ENCODE measurements around the gene CDIPT. TPM values are rescaled to one million over a fixed set of nuclear protein-coding genes. Genes with fewer than 3 reads are reported as not detected.

Gene CDIPT
- polyA plus RNA-seq, 1 donor from 2014 or later = 95.6 TPM

DNA sequence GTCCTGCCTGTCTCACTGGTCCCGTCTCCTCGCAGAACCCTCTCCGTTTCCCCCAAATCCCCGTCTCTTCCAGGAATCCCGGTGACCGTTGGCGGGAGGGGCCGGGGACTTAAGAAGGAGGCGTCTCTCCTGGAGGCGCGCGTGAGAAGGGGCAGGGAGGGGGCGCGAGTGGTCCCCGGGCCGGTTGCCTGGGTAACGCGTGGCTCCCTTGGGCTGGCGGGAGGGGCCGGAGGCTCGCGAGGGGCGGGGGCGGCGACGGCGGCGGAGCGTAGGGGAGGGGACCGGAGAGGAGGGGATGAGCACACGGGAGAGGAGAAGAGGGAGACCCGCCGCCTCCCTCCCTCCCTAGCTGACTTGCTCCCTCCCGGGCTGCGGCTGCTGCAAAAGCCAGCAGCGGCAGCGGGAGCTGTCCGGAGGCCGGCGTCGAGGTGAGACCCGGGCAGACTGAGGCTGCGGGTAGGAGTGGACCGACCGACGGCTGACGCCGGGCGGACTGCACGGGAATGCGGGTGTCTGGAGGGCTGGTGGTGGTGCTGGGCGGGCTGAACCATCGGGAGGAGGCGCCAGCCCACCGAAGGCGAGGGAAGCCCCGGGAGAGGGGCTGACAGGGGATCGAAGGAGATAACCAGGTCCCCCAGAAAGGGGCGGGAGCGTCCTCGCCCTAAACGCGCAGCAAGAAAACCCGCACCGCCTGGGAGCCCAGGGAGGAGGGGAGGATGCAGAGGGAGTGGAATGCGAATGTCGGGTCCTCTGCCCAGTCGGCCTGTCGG lies 50.9 kb downstream of the CDIPT start, which contains the start of gene PRRT2:
Gene PRRT2, plus strand, starts transcription at position 298 of the 770 bp plus-strand sequence. CDS start 862 bp downstream, outside the sequence.
- H3K36me3 ChIP-seq (ENCODE audit: insufficient read depth, low read length) = no peaks in the 10 kb centered on the region
- H3K27ac ChIP-seq (ENCODE audit: low read length) = peak within 1 kb of the TSS; percentile 98
- peak within 1 kb of the TSS; percentile 99 for H3K9ac ChIP-seq (ENCODE audit: low read length)
- H3K4me3 ChIP-seq (ENCODE audit: low read length) = peak within 1 kb of the TSS; percentile 100
- peaks cover 59% of the 10 kb centered on the region for H3K79me2 ChIP-seq (replicated peaks; ENCODE audit: insufficient read depth, low read length)
- H3K4me2 ChIP-seq (ENCODE audit: low read length) = peak within 1 kb of the TSS; percentile 96
- H4K20me1 ChIP-seq (ENCODE audit: insufficient read depth) = peaks cover 3% of the 10 kb centered on the region
- H2AFZ ChIP-seq (ENCODE audit: low read depth, low read length) = peak within 1 kb of the TSS; percentile 14
- H3K27me3 ChIP-seq (ENCODE audit: insufficient read depth, low read depth, low read length) = no peaks in the 10 kb centered on the region
- no peaks in the 10 kb centered on the region for H3K9me3 ChIP-seq (ENCODE audit: low read length)
- no peaks in the 10 kb centered on the region for H3F3A ChIP-seq (ENCODE audit: insufficient read depth, low read length, poor library complexity, severe bottlenecking)
- TF ChIP-seq, protein P1, sequence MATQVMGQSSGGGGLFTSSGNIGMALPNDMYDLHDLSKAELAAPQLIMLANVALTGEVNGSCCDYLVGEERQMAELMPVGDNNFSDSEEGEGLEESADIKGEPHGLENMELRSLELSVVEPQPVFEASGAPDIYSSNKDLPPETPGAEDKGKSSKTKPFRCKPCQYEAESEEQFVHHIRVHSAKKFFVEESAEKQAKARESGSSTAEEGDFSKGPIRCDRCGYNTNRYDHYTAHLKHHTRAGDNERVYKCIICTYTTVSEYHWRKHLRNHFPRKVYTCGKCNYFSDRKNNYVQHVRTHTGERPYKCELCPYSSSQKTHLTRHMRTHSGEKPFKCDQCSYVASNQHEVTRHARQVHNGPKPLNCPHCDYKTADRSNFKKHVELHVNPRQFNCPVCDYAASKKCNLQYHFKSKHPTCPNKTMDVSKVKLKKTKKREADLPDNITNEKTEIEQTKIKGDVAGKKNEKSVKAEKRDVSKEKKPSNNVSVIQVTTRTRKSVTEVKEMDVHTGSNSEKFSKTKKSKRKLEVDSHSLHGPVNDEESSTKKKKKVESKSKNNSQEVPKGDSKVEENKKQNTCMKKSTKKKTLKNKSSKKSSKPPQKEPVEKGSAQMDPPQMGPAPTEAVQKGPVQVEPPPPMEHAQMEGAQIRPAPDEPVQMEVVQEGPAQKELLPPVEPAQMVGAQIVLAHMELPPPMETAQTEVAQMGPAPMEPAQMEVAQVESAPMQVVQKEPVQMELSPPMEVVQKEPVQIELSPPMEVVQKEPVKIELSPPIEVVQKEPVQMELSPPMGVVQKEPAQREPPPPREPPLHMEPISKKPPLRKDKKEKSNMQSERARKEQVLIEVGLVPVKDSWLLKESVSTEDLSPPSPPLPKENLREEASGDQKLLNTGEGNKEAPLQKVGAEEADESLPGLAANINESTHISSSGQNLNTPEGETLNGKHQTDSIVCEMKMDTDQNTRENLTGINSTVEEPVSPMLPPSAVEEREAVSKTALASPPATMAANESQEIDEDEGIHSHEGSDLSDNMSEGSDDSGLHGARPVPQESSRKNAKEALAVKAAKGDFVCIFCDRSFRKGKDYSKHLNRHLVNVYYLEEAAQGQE (IDR thresholded peaks at IDR 0.05; ENCODE audit: borderline replicate concordance) = peak; percentile 17
- TF ChIP-seq SMC3 (conservative IDR thresholded peaks at IDR 0.05; ENCODE audit: poor library complexity) = peak; percentile 32
- TF ChIP-seq EZH2 (IDR thresholded peaks at IDR 0.05; ENCODE audit: borderline replicate concordance, insufficient read depth, low read length, poor library complexity, severe bottlenecking) = no peak
- peak; percentile 54 for TF ChIP-seq MXI1 (conservative IDR thresholded peaks at IDR 0.05; ENCODE audit: poor library complexity, severe bottlenecking)
- TF ChIP-seq RAD21 (conservative IDR thresholded peaks at IDR 0.05) = peak; percentile 17
- TF ChIP-seq TAF1 (IDR thresholded peaks at IDR 0.05; ENCODE audit: low read depth) = peak; percentile 49
- TF ChIP-seq POLR2AphosphoS5 (IDR thresholded peaks at IDR 0.05) = peak; percentile 47
- peak; percentile 25 for TF ChIP-seq EP300 (conservative IDR thresholded peaks at IDR 0.05; ENCODE audit: poor library complexity, severe bottlenecking)
- TF ChIP-seq, protein P2, sequence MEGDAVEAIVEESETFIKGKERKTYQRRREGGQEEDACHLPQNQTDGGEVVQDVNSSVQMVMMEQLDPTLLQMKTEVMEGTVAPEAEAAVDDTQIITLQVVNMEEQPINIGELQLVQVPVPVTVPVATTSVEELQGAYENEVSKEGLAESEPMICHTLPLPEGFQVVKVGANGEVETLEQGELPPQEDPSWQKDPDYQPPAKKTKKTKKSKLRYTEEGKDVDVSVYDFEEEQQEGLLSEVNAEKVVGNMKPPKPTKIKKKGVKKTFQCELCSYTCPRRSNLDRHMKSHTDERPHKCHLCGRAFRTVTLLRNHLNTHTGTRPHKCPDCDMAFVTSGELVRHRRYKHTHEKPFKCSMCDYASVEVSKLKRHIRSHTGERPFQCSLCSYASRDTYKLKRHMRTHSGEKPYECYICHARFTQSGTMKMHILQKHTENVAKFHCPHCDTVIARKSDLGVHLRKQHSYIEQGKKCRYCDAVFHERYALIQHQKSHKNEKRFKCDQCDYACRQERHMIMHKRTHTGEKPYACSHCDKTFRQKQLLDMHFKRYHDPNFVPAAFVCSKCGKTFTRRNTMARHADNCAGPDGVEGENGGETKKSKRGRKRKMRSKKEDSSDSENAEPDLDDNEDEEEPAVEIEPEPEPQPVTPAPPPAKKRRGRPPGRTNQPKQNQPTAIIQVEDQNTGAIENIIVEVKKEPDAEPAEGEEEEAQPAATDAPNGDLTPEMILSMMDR (IDR thresholded peaks at IDR 0.05; ENCODE audit: poor library complexity, severe bottlenecking) = no peak
- H3K9me2 ChIP-seq (ENCODE audit: insufficient read depth, low read length) = no peaks in the 10 kb centered on the region

DNA sequence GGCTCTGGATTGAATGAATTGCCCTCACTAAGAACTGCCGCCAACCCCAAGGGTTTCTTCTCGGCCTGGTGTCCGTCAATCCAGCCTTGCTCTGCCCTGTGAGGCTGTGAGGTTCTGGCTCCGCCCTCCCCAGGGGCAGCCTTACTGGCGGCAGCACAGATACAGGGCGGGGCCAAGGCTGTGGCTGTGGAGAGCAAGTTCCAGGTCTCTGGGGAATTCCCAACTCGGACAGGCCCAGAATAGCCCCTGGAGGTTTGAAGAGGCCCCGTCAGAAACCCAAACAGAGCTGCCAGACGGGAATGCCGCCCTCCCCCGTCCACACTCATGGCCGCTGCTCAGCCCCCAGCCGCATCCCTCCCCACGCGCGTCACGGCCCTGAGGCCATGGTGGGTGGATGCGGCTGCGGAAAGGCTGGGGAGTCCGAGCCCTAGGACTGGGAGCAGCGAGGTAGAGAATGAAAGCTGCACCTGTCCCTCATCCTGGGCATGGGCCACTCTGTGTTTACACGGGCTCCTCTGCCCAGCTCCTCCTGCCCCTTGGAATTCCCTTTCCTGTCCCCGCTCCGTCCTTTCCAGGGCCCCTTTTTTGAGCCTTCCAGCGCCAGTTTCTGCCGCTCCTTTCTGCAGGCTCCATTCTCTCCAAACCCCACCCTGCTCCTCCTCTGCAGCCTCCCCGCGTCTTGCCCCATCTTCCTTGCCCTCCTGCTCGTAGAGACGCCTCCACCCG lies 51.7 kb downstream of the CDIPT start:
- H3K27ac ChIP-seq (ENCODE audit: low read length) = peak overlapping the region; percentile 98
- no peaks in the 10 kb centered on the region for H3K9me3 ChIP-seq (ENCODE audit: low read length)
- no peaks in the 10 kb centered on the region for H3K27me3 ChIP-seq (ENCODE audit: insufficient read depth, low read depth, low read length)
- H3K9me2 ChIP-seq (ENCODE audit: insufficient read depth, low read length) = no peaks in the 10 kb centered on the region
- no peaks in the 10 kb centered on the region for H3F3A ChIP-seq (ENCODE audit: insufficient read depth, low read length, poor library complexity, severe bottlenecking)
- H3K4me3 ChIP-seq (ENCODE audit: low read length) = peak overlapping the region; percentile 100
- H3K4me2 ChIP-seq (ENCODE audit: low read length) = peak overlapping the region; percentile 87
- peak; percentile 24 for TF ChIP-seq MXI1 (conservative IDR thresholded peaks at IDR 0.05; ENCODE audit: poor library complexity, severe bottlenecking)
- peak; percentile 18 for TF ChIP-seq EP300 (conservative IDR thresholded peaks at IDR 0.05; ENCODE audit: poor library complexity, severe bottlenecking)
- TF ChIP-seq, protein P1 (IDR thresholded peaks at IDR 0.05; ENCODE audit: borderline replicate concordance) = peak; percentile 28
- peak; percentile 50 for TF ChIP-seq POLR2AphosphoS5 (IDR thresholded peaks at IDR 0.05)
- TF ChIP-seq SMC3 (conservative IDR thresholded peaks at IDR 0.05; ENCODE audit: poor library complexity) = peak; percentile 7
- TF ChIP-seq RAD21 (conservative IDR thresholded peaks at IDR 0.05) = no peak
- TF ChIP-seq EZH2 (IDR thresholded peaks at IDR 0.05; ENCODE audit: borderline replicate concordance, insufficient read depth, low read length, poor library complexity, severe bottlenecking) = no peak
- TF ChIP-seq, protein P2 (IDR thresholded peaks at IDR 0.05; ENCODE audit: poor library complexity, severe bottlenecking) = no peak
- no peak for TF ChIP-seq TAF1 (IDR thresholded peaks at IDR 0.05; ENCODE audit: low read depth)
- H3K36me3 ChIP-seq (ENCODE audit: insufficient read depth, low read length) = no peaks in the 10 kb centered on the region
- peaks cover 3% of the 10 kb centered on the region for H4K20me1 ChIP-seq (ENCODE audit: insufficient read depth)
- peak overlapping the region; percentile 14 for H2AFZ ChIP-seq (ENCODE audit: low read depth, low read length)
- H3K9ac ChIP-seq (ENCODE audit: low read length) = peak overlapping the region; percentile 99
- H3K79me2 ChIP-seq (replicated peaks; ENCODE audit: insufficient read depth, low read length) = peaks cover 54% of the 10 kb centered on the region
